HG03064 (cell line): ENCODE data around the gene TRA2A.

Experiments used
- ATAC-seq: cut with Tn5 transposase; IDR thresholded peaks from one replicate; pipeline ENCODE4 v1.9.1; 2021; ENCODE audit warnings: low read depth; ENCODE audit not compliant: unreplicated experiment

TRA2A gene

GRCh38 chr7:23471106-23471859, 60.5 kb downstream of the TRA2A start:
- ATAC-seq = no peak

- ATAC-seq = no peak
Measured at GRCh38 chr7:23470330-23471105, 61.3 kb downstream of the TRA2A start, which contains the start of gene IGF2BP3. Gene IGF2BP3, minus strand, starts transcription at chr7:23470491. Its CDS starts 381 bp downstream, at chr7:23470110.

- ATAC-seq = no peak
Measured at GRCh38 chr7:23469961-23470250, 61.9 kb downstream of the TRA2A start.

GRCh38 chr7:23469150-23469960, 62.4 kb downstream of the TRA2A start:
- no peak for ATAC-seq

- ATAC-seq = no peak
Measured at GRCh38 chr7:23468526-23469149, 63.1 kb downstream of the TRA2A start.

DNA sequence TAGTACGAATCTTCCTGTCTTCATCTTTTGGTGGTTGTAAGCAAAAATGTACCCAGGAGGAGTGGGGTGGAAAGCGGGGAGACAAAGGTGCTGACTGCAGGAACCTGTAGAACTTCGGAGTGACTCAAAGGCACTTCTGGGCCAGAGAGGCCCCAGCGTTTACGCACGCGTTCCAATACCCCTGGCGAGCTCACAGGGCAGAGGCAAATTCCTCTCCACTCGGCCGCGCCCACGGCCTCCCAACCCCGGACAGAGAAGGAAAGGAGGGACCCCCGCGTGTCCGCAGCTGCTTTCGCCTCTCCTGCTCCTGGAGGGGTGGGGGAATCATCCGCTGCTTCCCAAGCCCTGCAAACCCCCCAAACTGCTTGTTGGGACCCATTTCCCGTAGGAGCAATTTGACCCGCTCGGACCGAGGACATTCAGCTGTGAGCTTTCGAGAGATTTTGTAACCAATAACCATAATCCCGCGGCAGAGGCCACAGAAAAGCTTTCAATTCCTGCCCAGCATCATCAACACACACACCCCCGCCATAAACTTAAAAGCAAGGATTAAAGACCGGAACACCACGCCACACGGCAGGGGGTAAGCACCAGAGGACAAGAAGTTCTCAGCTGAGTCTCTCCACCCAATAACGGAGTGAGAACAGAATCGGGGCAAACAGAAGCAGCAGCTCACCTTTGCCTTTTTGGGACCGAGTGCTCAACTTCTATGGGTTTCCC, 63.8 kb downstream of the TRA2A start:
- ATAC-seq = no peak

GRCh38 chr7:23467291-23467805, 64.4 kb downstream of the TRA2A start:
- ATAC-seq = no peak

DNA sequence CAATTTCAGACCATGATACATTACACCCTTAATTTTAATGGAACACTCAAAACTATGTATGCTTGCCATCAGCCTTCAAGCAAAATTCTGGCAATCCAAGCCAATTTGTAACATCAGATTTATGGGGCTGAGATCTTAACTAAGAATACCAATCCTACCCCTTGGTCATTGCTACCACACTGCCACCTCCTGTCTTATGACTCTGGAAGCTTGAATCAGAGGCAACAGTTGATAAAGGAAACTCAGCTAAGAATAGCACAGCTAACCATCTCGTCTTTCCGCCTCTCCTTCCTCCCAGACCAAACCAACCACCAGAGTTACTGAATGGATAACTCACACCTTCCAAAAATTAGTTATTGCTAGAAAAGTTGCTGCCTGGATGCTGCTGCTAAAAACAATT, 68.9 kb downstream of the TRA2A start:
- no peak for ATAC-seq

GRCh38 chr7:23458044-23458443, 73.7 kb downstream of the TRA2A start:
- no peak for ATAC-seq

DNA sequence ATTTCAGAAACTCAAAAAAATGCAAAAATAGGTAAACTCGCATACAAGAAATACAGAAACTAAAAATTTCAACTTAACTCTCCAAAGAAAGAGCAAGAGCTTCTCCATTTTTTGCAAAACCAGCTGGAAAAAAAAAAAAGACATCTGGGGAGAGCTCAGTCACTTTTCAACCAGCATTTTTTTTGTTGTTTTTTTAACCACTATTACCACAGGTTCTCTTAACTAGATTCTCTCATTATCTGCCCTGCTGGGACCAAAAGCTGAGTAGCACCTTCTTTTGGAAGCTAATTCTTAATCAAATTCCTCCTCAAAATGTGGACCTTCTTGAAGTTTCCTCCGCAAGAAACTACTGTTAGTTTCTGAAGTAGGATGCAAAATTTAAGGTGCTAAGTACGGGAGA, 75.7 kb downstream of the TRA2A start:
- no peak for ATAC-seq

- ATAC-seq = no peak
Measured at GRCh38 chr7:23454881-23455526, 76.8 kb downstream of the TRA2A start.
